Measurements from ENCODE around the gene STAT5B.

Gene STAT5B

DNA sequence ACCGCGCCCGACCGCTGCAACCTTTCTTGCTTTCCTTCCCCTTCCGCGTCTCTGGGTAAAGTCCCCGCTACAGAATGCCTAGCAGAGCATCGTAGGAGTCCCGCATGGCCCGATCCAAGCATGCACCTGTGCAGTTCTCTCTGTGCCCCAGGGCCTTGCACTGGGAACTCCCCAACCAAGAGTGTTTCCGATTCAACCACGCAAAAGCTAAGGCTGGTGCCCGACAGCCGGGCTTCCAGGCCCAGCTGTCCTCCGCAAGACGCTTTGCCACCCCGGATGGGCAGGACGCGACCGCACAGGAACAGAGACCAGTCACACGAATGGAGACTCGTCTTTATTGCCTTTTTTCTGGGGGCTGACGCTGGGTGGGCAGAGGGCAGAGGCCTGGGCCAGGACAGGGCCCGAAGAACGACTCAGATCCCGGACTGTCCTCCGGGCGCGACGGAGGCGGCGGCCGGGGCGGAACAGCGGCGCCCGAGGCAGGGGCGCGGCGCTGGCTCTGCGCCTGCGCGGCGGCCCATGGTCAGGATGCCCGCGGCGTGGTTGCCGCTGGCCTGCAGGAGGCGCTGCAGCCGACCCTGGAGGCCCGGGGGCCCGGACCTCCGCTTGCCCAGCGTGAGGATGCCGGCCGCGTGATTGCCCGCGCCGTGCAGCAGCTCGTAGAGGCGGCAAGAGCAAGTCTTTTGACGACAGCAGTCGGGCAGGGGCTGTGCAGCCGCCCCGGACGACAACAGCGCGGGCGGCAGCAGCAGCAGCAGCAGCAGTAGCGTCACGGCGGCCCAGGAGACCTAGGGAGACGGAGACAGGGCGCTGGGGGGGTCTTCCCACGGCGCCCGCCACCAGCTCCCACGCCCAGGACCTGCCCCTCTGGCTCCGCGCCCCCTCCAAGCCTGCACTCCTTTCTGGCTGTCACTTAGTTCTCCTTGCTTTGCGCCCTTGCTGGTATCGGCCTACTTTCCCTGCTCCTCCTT is 92.2 kb downstream of the STAT5B start:
- DNase-seq: peak in 54 of 58 donors; percentile 10 to 75 (median 64)

DNA sequence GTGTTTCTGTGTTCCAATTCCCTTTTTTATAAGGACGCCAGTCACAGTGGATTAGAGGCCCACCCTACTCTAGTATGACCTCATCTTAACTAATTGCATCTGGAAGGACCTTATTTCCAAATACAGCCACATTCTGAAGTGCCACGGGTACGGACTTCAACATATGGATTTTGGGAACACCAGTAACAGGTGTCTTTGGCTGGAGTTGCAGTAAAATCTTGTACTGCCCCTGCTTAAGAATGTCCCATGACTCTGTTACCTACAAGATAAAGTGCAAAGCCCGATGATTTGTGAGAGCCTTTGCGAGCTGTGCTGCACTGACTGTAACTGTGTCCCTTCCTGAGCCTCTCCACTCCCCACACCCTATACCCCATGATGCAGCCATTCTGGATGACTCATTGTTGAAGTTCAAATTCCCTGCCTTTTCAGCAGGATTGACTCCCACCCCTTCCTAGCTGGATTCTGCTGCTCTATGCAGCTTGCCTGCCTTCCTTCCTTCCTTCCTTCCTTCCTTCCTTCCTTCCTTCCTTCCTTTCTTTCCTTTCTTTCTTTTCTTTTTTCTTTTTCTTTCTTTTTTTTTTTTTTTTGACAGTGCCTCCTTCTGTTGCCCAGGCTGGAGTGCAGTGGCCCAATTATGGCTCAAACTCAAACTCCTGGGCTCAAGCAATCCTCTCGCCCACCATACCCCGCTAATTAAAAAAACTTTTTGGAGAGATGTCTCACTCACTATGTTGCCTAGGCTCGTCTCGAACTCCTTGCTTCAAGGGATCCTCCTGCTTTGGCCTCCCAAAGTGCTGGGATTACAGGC is 93.1 kb downstream of the STAT5B start:
- no peak for DNase-seq

DNA sequence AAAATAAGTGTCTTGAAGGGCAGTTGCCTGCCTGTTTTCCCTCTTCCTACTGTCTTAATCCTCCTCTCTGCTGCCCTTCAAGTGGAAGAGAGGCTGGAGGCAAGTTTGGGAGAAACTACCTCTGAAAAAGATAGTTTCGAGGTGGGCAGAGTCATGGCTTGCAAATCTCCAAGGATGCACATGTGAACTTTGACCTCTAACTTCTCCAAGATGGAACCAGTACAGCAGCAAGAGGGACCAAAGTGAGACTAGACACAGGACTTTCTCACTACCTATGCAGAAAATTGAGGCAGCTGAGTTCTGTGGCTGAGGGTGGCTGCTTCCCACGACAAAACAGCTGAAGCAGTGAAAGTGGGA is 94.4 kb downstream of the STAT5B start:
- no peak for DNase-seq

DNA sequence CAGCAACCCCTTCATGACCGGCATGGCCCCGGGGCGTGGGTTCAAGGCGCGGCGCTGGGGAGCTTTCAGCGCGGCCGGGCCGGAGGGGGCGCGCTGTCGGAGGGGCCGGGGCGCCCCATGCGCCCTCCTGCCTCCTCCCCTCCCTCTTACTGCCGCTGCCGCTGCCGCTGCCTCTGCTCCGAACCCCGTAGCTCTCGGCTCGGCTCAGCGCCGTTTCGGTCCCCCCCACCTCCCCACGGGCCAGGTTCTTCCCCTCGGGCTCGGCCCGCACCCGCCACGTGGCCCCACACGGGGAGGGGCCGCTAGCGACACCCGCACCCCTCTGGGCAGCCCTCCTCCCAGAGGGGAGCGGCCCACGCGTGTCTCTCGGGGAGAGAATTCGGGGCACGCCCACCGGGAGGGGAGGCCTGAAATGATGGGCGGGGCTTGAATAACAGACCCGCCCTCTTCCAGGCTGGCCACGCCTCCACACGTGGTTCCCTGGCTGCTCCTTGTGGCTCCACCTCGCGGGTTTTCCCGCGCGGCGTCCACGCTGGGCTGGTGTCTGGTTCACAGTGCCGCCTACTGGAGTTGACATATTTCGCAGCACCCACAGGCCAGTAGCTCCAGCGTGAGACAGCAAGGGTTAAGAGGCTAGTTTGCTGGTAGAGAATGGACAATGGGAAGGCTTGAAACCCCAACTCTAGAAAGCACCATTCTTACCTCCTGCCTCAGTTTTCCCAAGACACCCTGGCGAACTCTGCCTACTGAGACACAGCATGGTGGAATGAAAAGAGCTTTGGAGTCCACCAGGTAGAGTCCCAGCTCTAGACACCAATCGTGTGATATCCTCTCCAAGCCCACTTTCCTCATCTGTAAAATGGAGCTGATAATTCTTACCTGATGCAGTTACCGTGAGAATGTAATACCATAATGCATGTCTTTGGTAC is 95.0 kb downstream of the STAT5B start, which contains the start of gene KCNH4:
Gene KCNH4 (minus strand): TSS at position 221 of the 929 bp plus-strand sequence. CDS start 197 bp downstream, at position 24.
- peak in 57 of 58 donors; percentile 19 to 92 (median 72) for DNase-seq

DNA sequence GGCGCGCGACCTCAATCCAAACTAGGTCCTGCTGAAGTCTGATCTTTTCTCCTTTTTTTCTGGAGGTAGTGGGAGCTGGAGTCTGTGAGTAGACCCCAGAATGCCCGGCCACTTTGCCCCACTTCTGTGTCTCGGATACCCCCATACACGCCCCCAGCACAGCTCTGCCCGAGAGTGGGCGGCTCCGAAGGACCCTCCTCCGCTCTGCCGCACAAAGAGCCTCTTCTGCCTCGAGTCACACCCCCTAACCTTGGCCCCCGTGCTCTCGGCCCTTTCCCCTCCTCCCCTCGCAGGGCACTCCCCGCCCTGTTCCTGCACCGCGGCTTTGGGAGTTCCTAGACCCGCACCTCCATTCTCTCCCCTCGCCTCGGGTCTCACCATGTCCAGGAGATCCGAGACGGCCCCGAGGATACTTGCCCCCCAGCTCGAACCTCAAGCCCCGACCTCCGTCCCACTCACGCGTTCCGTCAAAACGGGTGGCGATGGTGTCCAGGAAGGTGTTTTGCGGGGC is 95.7 kb downstream of the STAT5B start:
- DNase-seq: no peak

DNA sequence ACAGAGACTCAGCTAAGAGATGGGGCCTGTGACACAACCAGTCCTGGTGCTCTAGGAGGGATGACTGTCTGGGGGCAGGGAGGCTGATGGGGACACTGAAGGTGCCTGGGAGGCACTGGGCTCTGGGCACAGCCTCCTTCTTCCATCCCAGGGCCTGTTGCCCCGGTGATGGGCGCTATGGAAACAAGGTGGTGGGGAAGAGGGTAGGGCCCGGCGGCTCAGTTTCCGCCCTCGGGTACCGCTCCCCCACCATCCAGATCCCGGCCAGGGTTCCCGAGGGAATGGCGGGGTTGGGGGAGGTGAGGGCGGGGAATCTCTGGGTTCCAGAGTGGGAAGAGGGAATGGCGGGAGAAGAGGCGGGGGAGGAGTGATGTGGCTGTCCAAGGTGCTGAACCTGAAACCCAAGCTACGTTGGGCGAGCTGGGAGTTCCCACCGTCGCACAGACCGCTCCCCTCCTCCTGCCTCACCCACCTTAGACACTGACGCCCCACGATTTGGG is 96.2 kb downstream of the STAT5B start:
- DNase-seq: peak in 3 of 58 donors; percentile 10 to 21 (median 19)

DNA sequence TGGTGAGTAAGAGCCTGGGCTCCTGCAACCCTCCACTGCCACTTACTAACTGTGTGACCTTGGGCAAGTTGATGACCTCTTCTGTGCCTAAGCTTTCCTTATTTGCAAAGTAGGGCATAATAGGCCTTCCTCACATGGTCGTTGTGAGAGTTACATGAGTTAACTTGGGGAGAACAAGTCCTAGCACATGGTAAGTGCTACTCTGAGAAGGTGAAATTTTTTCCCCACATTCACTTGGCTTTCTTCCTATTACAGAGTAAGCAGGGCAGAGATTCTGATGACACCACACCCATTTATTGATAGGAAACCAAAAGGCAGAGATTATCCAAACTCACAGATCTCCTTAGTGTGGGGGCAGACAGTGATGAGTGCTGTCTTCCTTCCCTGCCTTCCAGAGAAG is 96.9 kb downstream of the STAT5B start:
- DNase-seq: no peak

DNA sequence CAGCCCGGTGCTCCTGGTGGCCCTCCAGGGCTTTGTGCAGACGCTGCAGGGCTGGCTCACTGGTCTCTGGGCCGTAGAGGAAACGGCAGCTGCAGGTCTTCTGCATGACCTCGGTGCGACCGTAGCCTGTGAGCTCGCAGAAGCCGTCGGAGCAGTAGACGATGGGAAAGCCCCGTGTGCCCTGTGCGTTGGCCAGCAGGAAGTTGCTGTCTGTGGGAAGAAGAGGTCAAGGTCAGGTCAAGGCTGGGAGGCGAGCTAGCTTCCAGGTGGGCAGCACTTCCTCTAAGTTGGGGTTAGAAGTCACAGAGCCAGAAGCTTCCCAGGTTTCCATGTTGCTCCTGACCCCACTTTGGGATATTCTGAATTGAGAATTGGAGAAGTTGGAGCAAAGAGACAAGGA is 97.4 kb downstream of the STAT5B start:
- DNase-seq: no peak

DNA sequence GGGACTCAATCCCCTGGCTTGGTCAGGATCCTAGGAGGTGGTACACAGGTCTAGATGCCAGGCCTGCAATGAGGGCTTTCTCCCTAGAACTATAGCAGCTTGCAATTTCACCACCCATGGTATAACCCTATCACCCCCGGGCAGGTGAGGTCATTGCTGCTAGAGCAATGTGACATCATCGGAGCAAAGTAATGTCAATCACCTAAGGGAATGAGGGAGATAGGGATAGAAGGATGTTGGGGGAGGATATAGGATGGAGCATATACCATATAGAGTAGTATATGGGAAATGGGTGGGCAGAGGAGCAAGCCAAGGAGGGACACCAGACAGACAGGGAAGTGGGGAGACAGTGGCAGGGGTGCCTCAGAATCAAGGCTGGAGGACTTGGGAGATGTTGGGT is 98.5 kb downstream of the STAT5B start:
- no peak for DNase-seq

DNA sequence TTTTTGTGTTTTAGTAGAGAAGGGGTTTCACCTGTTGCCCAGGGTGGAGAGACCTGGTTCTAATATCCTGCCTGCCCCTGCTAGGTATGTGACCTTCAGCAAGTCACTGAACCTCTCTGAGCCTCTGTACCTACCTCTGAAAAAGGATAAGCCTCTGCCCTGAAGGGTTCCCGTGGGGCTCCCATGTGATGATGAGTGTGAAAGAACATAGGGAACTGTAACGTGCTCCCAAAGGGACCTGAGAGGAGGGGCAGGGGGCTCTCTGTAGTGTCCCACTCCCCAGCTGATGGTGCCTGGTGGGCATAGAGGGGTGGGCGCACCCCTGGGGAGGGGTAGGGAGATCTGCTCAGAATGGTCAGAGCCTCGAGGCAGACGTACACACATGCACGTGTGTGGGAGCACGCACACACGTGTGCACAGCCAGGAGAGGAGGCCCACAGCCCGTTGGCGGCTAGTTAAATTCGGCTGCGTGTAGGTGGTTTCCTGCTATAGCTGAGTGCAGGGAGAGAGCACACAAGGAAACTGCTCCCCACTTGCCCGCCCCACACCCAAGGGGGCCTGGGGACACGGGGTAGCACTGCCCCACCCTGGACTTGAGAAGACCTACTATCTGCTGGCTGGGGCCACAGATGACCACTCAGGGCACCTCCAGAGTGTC is 101.9 kb downstream of the STAT5B start:
- peak in 29 of 58 donors; percentile 6 to 74 (median 35) for DNase-seq

DNA sequence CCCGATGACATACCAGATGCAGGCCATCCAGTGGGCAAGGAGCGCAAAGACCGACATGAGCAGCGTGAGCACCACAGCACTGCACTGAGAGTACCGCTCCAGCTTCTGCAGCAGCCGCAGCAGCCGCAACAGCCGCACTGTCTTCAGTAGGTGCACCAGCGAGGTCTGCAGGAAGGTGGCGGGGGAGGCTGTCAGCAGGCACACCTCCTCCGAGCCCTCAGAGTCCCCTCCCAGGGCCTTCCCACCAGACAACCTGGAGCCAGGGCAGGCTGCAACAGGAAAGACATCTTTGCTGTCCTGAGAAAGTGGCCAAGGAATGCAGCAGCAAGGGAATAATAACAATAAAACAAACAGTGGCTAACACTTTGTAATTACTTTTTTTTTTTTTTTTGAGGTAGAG is 104.4 kb downstream of the STAT5B start:
- DNase-seq: peak in 1 of 58 donors; percentile 42

DNA sequence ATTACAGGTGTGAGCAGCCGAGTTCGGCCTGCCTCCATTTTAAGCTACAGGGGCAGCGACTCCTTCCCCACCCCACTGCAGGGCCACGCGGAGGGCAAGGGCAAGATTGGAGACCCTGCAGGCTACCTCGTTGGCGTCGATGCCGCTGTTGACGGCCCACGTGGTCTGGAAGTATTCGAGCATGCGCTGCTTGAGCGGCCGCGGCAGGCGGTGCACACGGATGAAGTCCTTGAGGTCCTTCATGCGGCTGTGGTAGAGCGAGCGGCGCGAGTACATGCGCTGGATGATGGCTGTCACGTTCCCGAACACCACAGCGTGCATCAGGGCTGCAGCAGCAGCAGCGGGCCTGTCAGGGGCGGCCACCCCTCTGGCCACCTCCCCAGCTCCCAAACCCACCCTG is 106.8 kb downstream of the STAT5B start:
- no peak for DNase-seq

DNA sequence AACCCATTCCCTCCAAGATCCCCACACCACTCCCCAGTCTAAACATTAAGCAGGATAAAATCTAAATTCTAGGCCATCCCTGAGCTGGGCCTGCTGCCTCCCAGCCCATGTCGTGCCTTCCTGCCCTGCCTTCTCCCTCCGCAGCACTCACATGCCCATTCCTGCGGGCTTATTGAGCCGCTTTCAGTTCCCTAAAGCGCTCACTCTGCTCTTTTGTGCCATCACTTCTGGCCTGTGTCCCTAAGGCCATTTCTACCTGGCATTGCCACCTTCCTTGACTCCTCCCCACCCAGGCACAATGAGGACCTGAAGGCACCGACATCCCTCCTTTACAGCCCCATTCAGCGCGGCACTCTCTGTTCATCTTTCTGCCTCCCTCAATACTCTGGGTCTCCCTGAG is 108.4 kb downstream of the STAT5B start:
- DNase-seq: no peak

DNA sequence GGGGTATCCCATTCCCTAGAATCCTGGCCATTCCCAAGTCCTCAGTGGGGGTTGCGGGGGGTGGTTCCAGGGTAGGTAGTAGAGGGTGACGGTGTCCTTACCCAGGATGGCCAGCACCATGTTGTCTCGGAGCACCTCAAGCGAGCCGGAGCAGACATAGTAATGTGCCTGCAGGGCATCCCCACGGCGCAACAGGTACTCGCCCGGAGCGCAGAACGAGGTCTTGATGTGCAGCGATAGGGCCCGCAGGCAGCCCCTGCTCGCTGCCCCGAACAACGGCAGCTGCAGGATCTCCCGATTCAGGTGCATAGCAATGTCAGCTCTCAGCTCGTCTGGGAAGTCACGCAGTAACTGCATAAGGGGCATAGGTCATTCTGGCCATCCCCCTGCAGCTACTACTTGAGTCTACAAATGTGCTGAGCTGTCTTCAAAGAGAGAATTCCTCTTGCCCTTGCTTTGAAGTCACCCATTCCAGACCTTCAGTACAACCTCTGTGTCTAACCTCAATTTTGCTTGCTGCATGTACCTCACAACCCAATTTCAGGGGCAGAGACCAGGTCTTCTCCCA is 109.9 kb downstream of the STAT5B start:
- no peak for DNase-seq

DNA sequence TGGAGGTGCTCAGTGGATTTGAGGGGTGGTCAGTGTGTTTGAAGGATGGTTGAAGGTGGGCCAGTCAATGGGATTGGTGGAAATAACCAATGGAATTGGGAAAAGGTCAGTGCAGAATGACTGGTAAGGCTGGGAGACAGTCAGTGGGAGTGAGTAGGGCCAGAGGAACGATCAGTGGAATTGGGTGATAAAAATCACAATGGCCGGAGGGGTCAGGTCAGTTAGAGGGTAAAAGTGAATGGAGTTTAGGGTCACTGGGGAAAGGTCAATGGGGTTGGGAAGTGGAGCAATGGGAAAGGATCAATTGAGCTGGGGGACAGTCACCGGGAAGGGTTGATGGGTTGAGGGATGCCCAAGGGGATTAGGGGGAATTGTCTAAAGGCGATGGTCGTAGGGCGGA is 110.4 kb downstream of the STAT5B start:
- DNase-seq: no peak

DNA sequence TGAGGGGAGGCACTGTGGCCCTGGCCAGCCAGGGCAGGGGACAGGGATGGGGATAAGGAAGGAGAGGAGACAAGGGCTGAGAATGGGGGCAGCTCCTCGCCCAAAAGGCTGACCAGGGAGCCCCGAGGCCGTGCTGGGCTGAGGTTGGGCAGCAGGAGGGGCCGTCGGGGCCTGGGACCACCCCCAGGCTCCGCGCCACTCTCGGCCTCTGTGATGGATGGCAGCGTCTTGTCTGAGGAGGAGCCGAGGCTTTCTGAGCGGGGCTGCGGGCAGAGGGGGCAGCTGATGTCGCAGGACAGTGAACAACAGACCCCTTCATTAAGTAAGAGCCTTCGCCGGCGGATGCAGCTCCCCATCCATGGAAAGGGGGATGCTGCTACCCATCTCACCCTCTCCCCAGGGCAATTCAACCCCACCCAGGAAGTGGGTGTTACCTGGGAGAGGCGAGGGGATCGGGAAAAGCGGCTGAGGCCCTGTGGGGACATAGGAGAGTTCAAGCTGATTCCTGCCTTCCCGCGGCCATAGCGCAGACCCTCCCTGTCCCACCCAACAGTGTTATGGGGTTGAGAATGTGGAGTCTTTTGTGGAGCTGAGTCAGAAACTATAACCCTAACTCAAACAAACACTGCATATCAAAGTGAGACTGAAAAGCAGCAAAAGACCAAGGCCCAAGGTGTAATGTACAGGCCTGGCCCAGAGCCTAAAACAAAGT is 112.3 kb downstream of the STAT5B start:
- DNase-seq: no peak

DNA sequence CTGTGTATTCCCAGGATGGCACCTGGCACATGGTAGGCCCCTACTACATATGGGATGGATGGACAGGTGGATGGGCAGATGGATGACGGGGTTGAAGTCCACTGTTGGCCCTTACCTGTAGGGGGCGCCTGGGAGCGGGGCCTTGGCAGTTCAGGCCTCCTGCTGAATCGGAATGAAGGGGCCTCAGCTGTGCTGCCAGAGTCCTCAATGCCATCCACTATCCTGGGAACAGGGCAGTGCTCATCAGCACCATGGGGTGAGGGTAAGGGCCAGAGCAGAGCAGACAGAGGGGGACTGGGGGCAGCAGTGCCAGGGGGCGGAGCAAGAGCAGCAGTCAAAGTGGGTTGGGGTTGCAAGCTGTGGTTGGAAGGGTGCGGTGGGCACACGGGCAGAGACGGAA is 113.1 kb downstream of the STAT5B start:
- no peak for DNase-seq

DNA sequence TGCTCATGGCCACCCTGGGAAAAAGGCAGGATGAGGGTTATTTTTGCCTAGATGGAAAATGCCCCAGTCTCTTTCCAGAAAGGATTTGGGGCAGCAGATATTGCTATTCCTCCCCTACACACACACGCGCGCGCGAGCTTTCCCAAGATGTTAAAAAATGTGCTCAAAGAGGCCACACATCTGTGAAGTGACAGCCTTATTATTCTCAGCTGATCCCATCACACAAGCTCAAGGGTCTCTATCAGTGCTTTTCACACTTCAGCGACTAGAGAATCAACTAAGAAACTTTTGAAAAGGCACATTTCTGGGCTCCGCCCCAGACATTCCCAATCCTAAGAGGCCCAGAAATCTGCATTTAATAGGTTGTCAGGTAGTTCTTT is 115.7 kb downstream of the STAT5B start:
- DNase-seq: no peak

All from anterior cingulate cortex (tissue), 58 donors.